ENCODE results near the gene PCK1. TPM values are rescaled to one million over a fixed set of nuclear protein-coding genes. Genes with fewer than 3 reads are reported as not detected.

PCK1 gene
- total and polyA plus RNA-seq, 2 of the 13 experiments (the other 11 are each of a cell fraction or from before 2014, with no cell fraction given): 6.5 to 12.6 TPM

DNA sequence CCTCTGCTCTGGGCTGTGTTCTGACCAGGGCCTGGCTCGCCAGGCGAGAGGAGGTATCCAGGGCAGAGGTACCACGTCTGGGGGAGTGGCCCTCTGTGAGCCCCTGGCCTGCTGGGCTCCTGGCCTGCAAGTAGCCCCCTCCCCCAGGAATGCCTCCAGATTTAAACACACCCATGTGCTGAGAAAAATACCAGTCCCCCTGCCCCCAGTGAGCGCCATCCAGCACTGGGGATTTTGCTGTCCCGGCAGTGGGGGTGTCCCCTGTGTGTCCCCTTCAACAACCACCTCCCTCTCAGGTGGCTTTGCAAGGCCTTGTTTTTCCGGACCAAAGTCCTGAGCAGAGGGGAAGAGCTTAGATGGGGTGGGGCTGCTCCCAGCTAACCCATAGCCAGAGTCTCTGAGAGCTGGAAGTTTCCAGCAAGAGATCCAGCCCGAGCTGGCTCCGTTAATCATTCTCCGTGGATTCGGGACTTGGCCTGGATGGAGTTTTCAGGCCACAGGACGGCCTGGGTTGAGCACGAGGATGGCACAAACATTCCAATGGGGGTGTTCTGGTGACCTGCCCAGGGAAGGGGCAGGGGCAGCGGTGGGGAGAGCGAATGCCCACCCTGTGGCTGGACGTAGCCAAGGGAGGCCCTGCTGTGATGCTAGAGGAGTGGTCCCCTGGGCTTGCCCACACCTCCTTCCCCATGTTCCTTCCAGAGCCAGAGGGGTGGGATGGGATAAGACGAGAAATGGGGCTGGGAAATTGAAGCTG, 29.0 kb downstream of the PCK1 start (continued):
- TF ChIP-seq AGO2 (optimal IDR thresholded peaks at IDR 0.05; ENCODE audit: low read depth, low read length) (no peak), BRD4 (CRISPR knock-in tag; IDR thresholded peaks at IDR 0.05) (no peak), ZNF547 (CRISPR knock-in tag; IDR thresholded peaks at IDR 0.05) (no peak), HNRNPUL1 (IDR thresholded peaks at IDR 0.05; ENCODE audit: low read depth, low read length) (no peak), SMAD9 (CRISPR knock-in tag; IDR thresholded peaks at IDR 0.05) (no peak), ZNF501 (CRISPR knock-in tag; IDR thresholded peaks at IDR 0.05) (peak; percentile 87), ZNF33B (CRISPR knock-in tag; IDR thresholded peaks at IDR 0.05) (no peak), ZNF180 (CRISPR knock-in tag; IDR thresholded peaks at IDR 0.05; ENCODE audit: borderline replicate concordance, low read depth) (no peak), NONO (IDR thresholded peaks at IDR 0.05) (no peak), NONO (CRISPR knock-in tag; conservative IDR thresholded peaks at IDR 0.05) (peak; percentile 69), KLF9 (CRISPR knock-in tag; IDR thresholded peaks at IDR 0.05; ENCODE audit: low read depth) (no peak), ISL2 (CRISPR knock-in tag; IDR thresholded peaks at IDR 0.05) (no peak), ZNF709 (CRISPR knock-in tag; IDR thresholded peaks at IDR 0.05) (no peak), NR2C2 (CRISPR knock-in tag; IDR thresholded peaks at IDR 0.05; ENCODE audit: borderline replicate concordance) (no peak), ZNF790 (CRISPR knock-in tag; IDR thresholded peaks at IDR 0.05; ENCODE audit: borderline replicate concordance) (0 out of 2 replicates have a peak, but pooled peaks have one; percentile 2), ZSCAN21 (CRISPR knock-in tag; IDR thresholded peaks at IDR 0.05; ENCODE audit: borderline replicate concordance) (peak; percentile 64; the same call in 1 of the 2 replicates), NR2F2 (IDR thresholded peaks at IDR 0.05; ENCODE audit: borderline replicate concordance, low read depth) (peak; percentile 52; the same call in 1 of the 2 replicates), ETV5 (CRISPR knock-in tag; IDR thresholded peaks at IDR 0.05; ENCODE audit: borderline replicate concordance) (peak; percentile 89), ZNF879 (CRISPR knock-in tag; IDR thresholded peaks at IDR 0.05) (no peak; the same call in 1 of the 2 replicates), MED13 (CRISPR knock-in tag; IDR thresholded peaks at IDR 0.05) (no peak), CAMTA2 (CRISPR knock-in tag; IDR thresholded peaks at IDR 0.05; ENCODE audit: borderline replicate concordance) (0 out of 2 replicates have a peak, but pooled peaks have one; percentile 65), ZFX (CRISPR knock-in tag; IDR thresholded peaks at IDR 0.05; ENCODE audit: low read depth) (peak; percentile 95), NFKB2 (CRISPR knock-in tag; IDR thresholded peaks at IDR 0.05; ENCODE audit: borderline replicate concordance) (no peak; the same call in 1 of the 2 replicates), DPF2 (CRISPR knock-in tag; IDR thresholded peaks at IDR 0.05; ENCODE audit: borderline replicate concordance, low read depth) (0 out of 2 replicates have a peak, but pooled peaks have one; percentile 70), TCF12 (IDR thresholded peaks at IDR 0.05) (no peak), TCF12 (CRISPR knock-in tag; IDR thresholded peaks at IDR 0.05) (peak; percentile 78; the same call in 1 of the 2 replicates), RFX5 (IDR thresholded peaks at IDR 0.05; ENCODE audit: low read depth, low read length) (no peak)
- TF ChIP-seq, protein P1, sequence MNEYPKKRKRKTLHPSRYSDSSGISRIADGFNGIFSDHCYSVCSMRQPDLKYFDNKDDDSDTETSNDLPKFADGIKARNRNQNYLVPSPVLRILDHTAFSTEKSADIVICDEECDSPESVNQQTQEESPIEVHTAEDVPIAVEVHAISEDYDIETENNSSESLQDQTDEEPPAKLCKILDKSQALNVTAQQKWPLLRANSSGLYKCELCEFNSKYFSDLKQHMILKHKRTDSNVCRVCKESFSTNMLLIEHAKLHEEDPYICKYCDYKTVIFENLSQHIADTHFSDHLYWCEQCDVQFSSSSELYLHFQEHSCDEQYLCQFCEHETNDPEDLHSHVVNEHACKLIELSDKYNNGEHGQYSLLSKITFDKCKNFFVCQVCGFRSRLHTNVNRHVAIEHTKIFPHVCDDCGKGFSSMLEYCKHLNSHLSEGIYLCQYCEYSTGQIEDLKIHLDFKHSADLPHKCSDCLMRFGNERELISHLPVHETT (CRISPR knock-in tag; conservative IDR thresholded peaks at IDR 0.05): 0 out of 2 replicates have a peak, but pooled peaks have one; percentile 29
- TF ChIP-seq, protein P2, sequence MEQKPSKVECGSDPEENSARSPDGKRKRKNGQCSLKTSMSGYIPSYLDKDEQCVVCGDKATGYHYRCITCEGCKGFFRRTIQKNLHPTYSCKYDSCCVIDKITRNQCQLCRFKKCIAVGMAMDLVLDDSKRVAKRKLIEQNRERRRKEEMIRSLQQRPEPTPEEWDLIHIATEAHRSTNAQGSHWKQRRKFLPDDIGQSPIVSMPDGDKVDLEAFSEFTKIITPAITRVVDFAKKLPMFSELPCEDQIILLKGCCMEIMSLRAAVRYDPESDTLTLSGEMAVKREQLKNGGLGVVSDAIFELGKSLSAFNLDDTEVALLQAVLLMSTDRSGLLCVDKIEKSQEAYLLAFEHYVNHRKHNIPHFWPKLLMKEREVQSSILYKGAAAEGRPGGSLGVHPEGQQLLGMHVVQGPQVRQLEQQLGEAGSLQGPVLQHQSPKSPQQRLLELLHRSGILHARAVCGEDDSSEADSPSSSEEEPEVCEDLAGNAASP (CRISPR knock-in tag; IDR thresholded peaks at IDR 0.05; ENCODE audit: borderline replicate concordance): peak; percentile 60
